Liver (tissue), 3 donors: ENCODE measurements around the gene SREBF1.

Experiments
- RAD21 ChIP-seq, 2 donors: IDR thresholded peaks; 2 replicates each; pipeline ENCODE4 v1.6.1; 2016; ENCODE audit warnings: antibody characterized with exemption in 2 of 2, mild to moderate bottlenecking in 2 of 2
- RXRA ChIP-seq, 2 donors: IDR thresholded peaks; 2 replicates each; pipeline ENCODE4 v1.6.1; 2017 to 2018; ENCODE audit warnings: antibody characterized with exemption in 2 of 2, mild to moderate bottlenecking in 1 of 2
- TAF1 ChIP-seq: conservative IDR thresholded peaks from 2 replicates; pipeline ENCODE4 v1.6.1; 2016; ENCODE audit warnings: antibody characterized with exemption, mild to moderate bottlenecking
- YY1 ChIP-seq: IDR thresholded peaks from 2 replicates; pipeline ENCODE4 v1.6.1; 2016; ENCODE audit warnings: antibody characterized with exemption, mild to moderate bottlenecking
- TF ChIP-seq, protein P1 (sequence below): fragments of 150-350 bp; IDR thresholded peaks from 2 replicates; pipeline ENCODE4 v1.5.1; 2017; ENCODE audit warnings: improper control_type of control experiment, low read depth, low read length; ENCODE audit not compliant: missing input control
- TF ChIP-seq, protein P2 (sequence below): IDR thresholded peaks from 2 replicates; pipeline ENCODE4 v1.6.1; 2016; ENCODE audit warnings: antibody characterized with exemption, mild to moderate bottlenecking
- TF ChIP-seq, protein P3 (sequence below): IDR thresholded peaks from 2 replicates; pipeline ENCODE4 v1.6.1; 2016; ENCODE audit warnings: antibody characterized with exemption
- TF ChIP-seq, protein P4 (sequence below): IDR thresholded peaks from 2 replicates; pipeline ENCODE4 v1.6.1; 2016; ENCODE audit warnings: antibody characterized with exemption
- donor health status: healthy.
- donor health status: healthy.

DNA sequence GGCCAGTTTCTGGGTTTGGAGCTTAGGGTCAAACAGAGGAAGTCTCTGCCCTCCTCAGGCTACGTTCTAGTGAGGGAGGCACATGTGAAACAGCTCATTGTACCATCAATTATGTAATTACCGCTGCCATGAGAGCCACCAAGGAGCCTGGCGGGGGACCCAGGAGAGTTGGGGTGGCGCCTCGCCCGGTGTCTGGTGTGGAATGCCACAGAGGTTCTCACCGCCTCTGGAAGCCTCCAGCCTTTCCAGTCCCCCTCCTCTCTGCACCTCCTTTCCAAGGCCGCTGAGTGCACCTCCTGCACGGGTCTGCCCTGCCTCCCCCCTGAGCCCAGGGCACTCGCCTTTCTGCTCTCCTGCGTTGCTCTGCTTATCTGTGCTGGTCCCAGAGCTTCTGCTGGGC lies 51.4 kb downstream of the SREBF1 start:
- TF ChIP-seq, protein P1, sequence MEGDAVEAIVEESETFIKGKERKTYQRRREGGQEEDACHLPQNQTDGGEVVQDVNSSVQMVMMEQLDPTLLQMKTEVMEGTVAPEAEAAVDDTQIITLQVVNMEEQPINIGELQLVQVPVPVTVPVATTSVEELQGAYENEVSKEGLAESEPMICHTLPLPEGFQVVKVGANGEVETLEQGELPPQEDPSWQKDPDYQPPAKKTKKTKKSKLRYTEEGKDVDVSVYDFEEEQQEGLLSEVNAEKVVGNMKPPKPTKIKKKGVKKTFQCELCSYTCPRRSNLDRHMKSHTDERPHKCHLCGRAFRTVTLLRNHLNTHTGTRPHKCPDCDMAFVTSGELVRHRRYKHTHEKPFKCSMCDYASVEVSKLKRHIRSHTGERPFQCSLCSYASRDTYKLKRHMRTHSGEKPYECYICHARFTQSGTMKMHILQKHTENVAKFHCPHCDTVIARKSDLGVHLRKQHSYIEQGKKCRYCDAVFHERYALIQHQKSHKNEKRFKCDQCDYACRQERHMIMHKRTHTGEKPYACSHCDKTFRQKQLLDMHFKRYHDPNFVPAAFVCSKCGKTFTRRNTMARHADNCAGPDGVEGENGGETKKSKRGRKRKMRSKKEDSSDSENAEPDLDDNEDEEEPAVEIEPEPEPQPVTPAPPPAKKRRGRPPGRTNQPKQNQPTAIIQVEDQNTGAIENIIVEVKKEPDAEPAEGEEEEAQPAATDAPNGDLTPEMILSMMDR, result no peak
- TF ChIP-seq YY1 (no peak), RXRA (IDR thresholded peaks at IDR 0.05) (peak in 1 of 2 donors; percentile 2), TAF1 (no peak), RAD21 (IDR thresholded peaks at IDR 0.05) (no peak)
- TF ChIP-seq, protein P2, sequence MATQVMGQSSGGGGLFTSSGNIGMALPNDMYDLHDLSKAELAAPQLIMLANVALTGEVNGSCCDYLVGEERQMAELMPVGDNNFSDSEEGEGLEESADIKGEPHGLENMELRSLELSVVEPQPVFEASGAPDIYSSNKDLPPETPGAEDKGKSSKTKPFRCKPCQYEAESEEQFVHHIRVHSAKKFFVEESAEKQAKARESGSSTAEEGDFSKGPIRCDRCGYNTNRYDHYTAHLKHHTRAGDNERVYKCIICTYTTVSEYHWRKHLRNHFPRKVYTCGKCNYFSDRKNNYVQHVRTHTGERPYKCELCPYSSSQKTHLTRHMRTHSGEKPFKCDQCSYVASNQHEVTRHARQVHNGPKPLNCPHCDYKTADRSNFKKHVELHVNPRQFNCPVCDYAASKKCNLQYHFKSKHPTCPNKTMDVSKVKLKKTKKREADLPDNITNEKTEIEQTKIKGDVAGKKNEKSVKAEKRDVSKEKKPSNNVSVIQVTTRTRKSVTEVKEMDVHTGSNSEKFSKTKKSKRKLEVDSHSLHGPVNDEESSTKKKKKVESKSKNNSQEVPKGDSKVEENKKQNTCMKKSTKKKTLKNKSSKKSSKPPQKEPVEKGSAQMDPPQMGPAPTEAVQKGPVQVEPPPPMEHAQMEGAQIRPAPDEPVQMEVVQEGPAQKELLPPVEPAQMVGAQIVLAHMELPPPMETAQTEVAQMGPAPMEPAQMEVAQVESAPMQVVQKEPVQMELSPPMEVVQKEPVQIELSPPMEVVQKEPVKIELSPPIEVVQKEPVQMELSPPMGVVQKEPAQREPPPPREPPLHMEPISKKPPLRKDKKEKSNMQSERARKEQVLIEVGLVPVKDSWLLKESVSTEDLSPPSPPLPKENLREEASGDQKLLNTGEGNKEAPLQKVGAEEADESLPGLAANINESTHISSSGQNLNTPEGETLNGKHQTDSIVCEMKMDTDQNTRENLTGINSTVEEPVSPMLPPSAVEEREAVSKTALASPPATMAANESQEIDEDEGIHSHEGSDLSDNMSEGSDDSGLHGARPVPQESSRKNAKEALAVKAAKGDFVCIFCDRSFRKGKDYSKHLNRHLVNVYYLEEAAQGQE, result no peak
- TF ChIP-seq, protein P3, sequence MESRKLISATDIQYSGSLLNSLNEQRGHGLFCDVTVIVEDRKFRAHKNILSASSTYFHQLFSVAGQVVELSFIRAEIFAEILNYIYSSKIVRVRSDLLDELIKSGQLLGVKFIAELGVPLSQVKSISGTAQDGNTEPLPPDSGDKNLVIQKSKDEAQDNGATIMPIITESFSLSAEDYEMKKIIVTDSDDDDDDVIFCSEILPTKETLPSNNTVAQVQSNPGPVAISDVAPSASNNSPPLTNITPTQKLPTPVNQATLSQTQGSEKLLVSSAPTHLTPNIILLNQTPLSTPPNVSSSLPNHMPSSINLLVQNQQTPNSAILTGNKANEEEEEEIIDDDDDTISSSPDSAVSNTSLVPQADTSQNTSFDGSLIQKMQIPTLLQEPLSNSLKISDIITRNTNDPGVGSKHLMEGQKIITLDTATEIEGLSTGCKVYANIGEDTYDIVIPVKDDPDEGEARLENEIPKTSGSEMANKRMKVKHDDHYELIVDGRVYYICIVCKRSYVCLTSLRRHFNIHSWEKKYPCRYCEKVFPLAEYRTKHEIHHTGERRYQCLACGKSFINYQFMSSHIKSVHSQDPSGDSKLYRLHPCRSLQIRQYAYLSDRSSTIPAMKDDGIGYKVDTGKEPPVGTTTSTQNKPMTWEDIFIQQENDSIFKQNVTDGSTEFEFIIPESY, result no peak
- TF ChIP-seq, protein P4, sequence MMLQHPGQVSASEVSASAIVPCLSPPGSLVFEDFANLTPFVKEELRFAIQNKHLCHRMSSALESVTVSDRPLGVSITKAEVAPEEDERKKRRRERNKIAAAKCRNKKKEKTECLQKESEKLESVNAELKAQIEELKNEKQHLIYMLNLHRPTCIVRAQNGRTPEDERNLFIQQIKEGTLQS, result no peak
